ENCODE data around the gene USP25. TPM values are rescaled to one million over a fixed set of nuclear protein-coding genes. Genes with fewer than 3 reads are reported as not detected.
A peak's percentile ranks its signal among the peaks of the same experiment; 100 is the strongest.

The USP25 gene
- total and polyA plus RNA-seq, 12 donors = 13.5 to 57.7 (median 45.9) TPM

- H3K27me3 ChIP-seq = no peaks in the 10 kb centered on the region
- no peak overlapping the region for H3K4me3 ChIP-seq
- peaks cover 0 to 54% (median 8%) of the 10 kb centered on the region in 9 donors for H3K36me3 ChIP-seq
- TF ChIP-seq, protein P1, sequence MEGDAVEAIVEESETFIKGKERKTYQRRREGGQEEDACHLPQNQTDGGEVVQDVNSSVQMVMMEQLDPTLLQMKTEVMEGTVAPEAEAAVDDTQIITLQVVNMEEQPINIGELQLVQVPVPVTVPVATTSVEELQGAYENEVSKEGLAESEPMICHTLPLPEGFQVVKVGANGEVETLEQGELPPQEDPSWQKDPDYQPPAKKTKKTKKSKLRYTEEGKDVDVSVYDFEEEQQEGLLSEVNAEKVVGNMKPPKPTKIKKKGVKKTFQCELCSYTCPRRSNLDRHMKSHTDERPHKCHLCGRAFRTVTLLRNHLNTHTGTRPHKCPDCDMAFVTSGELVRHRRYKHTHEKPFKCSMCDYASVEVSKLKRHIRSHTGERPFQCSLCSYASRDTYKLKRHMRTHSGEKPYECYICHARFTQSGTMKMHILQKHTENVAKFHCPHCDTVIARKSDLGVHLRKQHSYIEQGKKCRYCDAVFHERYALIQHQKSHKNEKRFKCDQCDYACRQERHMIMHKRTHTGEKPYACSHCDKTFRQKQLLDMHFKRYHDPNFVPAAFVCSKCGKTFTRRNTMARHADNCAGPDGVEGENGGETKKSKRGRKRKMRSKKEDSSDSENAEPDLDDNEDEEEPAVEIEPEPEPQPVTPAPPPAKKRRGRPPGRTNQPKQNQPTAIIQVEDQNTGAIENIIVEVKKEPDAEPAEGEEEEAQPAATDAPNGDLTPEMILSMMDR (IDR thresholded peaks at IDR 0.05) = no peak
- H3K27ac ChIP-seq = no peak overlapping the region
- DNase-seq (no peak), ATAC-seq (no peak)
- WGBS, 2 donors = 97 to 99% methylated on average over 3 of the region's 3 CpGs
- intact Hi-C loops (cut with DNase I) = no loop called here
- no peaks in the 10 kb centered on the region for H3K9me3 ChIP-seq
- peaks cover 0 to 17% (median 0%) of the 10 kb centered on the region in 9 donors for H3K4me1 ChIP-seq
These were observed 123.3 kb downstream of the USP25 start for GRCh38 chr21:15853126-15853525.

DNA sequence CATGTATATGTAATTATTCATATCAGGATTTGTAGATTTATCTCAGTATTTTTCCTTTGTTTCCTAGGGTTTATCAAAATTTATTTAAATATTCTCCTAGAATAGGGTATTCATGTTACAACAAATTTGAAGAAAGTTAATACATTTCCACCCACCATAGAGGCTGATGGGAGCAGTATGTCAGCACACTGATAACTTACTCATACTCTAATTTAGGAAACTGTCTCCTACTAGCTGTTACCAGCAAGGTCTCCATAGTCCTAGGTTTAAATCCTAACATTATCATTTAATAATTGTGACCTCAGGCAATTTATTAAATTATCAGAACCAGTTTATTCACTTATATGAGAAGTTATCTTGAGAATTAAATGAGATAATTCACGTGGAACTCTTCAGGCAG, 127.0 kb downstream of the USP25 start:
- no peak overlapping the region for H3K4me3 ChIP-seq
- intact Hi-C loops (cut with DNase I) = no loop called here
- WGBS, 2 donors = 80 to 86% methylated on average over 1 of the region's 1 CpG
- no peaks in the 10 kb centered on the region for H3K27me3 ChIP-seq
- H3K36me3 ChIP-seq = peaks cover 0 to 38% (median 8%) of the 10 kb centered on the region in 9 donors
- peaks cover 0 to 12% (median 0%) of the 10 kb centered on the region in 9 donors for H3K4me1 ChIP-seq
- H3K27ac ChIP-seq = no peak overlapping the region
- no peak for DNase-seq
- peak in 1 of 8 donors; percentile 44 for ATAC-seq
- H3K9me3 ChIP-seq = no peaks in the 10 kb centered on the region
- TF ChIP-seq, protein P1 (IDR thresholded peaks at IDR 0.05) = no peak

DNA sequence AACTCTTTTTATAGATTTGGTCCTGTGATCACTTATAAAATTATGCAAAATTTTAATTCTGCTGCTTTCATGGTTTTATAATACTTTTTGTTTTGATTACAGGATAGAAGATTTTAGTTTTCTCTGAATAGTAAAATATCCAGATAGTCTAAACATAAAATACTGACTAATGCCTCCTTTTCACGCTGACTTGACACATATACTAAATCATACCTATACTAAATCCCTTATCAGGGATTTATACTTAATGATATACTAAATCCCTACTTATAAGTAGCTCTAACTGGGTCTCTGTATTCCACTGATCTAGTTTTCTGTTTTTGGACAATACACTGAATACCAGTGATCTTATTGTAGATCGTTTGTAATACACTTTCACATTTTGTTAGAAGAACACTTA, 128.0 kb downstream of the USP25 start:
- Histone ChIP-seq H3K4me3 (no peak overlapping the region), H3K9me3 (no peaks in the 10 kb centered on the region), H3K4me1 (peaks cover 0 to 12% (median 0%) of the 10 kb centered on the region in 9 donors), H3K27me3 (no peaks in the 10 kb centered on the region), H3K36me3 (peaks cover 0 to 35% (median 8%) of the 10 kb centered on the region in 9 donors), H3K27ac (peak overlapping the region in 3 of 10 donors; percentile 1 to 31 (median 9))
- intact Hi-C loops (cut with DNase I) = no loop called here
- WGBS, 2 donors = 59 to 72% methylated on average over 2 of the region's 2 CpGs
- DNase-seq (no peak), ATAC-seq (no peak)
- TF ChIP-seq, protein P1 (IDR thresholded peaks at IDR 0.05) = no peak

GRCh38 chr21:15860541-15860940, 130.8 kb downstream of the USP25 start:
- peaks cover 0 to 35% (median 6%) of the 10 kb centered on the region in 9 donors for H3K36me3 ChIP-seq
- intact Hi-C loops (cut with DNase I) = no loop called here
- no peak overlapping the region for H3K4me3 ChIP-seq
- no peak for DNase-seq
- peaks cover 0 to 12% (median 0%) of the 10 kb centered on the region in 9 donors for H3K4me1 ChIP-seq
- no peaks in the 10 kb centered on the region for H3K9me3 ChIP-seq
- no peak overlapping the region for H3K27ac ChIP-seq
- TF ChIP-seq, protein P1 (IDR thresholded peaks at IDR 0.05) = no peak
- ATAC-seq = no peak
- no peaks in the 10 kb centered on the region for H3K27me3 ChIP-seq

Measured in heart right ventricle (tissue), 16 donors.